ENCODE measurements around the gene SGO2.
"Not testable (repeated sequence)": the region's sequence is repeated elsewhere in the genome, so short reads cannot be mapped to it uniquely, and the experiment has no call there.

Gene SGO2

DNA sequence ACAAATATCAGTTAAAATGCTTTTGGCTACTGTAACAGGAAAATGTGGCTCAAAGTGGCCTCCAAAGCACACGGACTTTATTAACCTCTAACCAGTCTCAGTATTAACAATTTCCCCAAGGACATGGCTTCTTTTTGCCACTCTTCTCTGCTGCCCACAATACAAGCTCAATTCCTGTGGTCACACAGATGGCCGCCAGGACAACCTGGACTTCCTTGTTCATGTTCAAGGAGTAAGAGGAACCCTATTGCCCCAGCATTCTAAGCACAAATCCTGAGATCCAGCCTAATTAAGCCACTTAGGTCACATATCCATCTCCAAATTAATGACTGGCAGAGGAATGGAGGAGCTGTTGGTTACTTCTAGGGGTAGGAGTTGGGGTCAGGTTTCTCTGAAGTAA is 98.0 kb downstream of the SGO2 start:
- DNase-seq (ENCODE audit: low read depth) = peak; percentile 38

DNA sequence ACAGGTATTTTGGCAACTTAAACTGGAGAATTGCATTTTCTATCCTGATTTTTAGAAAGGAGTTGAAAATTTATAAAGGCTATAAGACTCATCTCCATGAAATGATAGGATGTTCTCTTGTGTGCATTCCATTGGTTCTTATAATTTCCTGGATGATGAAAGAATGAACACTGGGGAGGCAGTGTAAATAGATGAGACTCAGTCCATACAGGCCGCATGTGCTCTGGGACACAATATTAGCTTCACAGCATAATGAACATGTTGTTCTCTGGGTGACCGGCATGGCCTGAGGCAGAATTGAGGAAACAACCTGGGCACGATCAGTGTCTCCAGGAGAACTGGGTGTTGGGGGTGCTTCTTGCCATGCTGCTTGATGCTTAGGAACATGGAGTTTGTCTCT is 98.7 kb downstream of the SGO2 start:
- DNase-seq (ENCODE audit: low read depth) = peak; percentile 78

DNA sequence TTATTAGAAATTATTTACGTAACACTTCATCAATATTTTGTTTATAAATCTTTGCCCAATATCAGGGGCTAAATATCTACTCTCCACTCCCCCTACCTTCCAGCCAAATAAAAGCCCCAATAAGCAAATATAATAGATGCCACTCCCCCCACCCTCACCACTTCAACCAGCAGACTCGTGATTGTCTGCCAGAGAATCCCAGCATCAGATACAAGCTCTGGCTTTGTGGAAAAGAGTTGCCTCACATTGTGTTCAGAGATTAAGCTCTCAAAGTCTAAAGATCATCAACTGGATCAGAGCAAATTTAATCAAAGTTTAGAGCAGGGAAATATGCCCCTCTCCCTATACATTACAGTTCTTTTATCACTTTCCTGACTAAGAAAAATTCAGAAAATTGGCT is 99.3 kb downstream of the SGO2 start:
- no peak for DNase-seq (ENCODE audit: low read depth)

DNA sequence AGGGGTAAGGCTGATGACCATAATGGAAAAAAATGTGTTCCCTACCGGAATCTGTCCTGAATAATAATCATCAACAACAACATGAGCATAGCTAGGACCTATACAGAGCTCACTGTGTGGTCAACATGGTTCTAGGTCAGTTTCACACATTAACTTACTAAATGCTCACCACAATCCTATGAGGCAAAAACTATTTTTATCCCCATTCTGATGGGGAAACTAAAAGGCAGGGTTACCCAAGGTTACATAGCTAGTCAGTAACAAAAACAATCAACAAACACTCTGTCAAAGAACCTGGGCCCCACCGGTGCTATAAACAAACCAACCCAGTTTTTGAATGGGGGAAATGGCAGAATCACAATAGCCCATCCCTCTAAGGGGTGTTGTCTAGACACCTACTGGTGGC is 100.0 kb downstream of the SGO2 start:
- DNase-seq (ENCODE audit: low read depth) = peak; percentile 85

DNA sequence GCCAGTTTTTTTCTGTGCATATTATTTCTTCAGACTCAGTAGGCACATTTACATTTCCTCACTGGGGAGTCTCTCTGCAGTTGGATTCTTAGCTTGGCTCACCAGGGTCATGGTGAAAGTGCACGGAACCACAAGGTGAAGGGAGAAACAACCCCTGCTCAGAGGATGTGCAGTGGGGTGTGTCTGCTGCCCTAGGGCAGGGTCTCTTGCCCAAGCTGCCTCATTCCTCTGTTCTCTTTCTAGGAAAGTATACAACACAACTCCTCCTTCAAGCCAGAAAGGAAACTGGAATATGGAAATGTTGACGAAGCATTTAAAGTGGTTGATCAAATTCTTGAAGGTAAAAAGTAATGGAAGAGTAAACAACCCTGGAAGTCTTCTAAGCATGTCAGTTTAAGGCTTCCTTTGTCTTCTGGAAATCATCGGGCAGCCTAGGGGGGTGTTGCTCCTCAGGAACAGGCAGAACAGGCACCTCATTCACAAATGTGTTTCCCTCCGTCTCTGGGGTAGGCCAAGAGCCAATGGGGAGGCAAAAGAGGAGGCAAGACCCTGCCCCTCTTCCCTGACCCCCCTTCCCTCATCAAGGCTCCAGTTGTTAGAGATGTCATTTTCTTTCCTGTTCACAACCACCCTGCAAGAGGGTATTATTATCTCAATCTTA is 101.2 kb downstream of the SGO2 start:
- DNase-seq (ENCODE audit: low read depth) = no peak

DNA sequence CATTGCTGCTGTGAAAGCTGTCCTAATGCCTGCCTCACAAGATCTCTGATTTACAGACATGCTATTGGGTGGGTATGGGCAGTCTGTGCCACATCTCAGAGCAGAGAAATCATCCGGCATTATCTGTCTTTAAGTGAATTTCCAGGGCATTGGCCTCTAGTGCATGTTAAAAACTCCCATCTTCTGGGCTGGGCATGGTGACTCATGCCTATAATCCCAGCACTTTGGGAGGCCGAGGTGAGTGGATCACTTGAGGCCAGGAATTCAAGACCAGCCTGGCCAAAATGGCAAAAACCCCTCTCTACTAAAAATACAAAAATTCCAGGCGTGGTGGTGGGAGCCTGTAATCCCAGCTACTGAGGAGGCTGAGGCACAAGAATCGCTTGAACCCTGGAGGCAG is 102.5 kb downstream of the SGO2 start:
- DNase-seq (ENCODE audit: low read depth) = not testable (repeated sequence)

DNA sequence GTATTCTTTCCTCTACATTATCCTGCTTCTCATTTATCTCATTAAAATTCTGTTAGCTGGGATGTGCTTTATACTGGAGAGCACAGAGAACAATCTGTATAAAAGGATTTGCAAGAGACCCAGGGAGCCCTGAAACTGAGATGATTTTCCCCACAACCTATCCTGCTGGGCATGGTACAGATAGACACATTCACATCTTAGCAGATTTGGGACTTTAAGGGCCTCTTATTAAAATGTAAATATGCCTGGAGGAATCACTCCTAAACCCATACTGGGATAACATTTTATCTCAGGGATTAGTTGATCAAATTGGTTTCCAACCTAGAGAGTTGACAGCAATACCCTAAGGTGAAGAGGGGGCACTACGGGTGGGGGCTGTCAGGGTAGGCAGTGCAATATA is 105.3 kb downstream of the SGO2 start:
- DNase-seq (ENCODE audit: low read depth) = no peak
